Measurements from ENCODE around the gene RAB8A.

DNA sequence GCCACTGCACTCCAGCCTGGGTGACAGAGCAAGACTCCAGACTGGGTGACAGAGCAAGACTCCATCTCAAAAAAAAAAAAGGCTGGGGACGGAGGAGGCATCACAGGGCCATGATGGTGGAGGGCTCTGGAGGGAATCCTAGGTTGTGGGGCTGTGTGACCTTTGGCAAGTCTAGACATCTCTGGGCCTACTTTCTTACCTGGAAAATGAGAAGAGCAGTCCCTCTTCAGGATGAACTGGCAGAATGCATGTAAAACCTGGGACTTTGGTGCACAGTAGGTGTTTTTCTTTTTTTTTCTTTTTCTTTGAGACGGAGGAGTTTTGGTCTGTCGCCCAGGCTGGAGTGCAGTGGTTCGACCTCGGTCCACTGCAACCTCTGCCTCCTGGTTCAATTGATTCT is 48.0 kb downstream of the RAB8A start:
- TF ChIP-seq, protein P1, sequence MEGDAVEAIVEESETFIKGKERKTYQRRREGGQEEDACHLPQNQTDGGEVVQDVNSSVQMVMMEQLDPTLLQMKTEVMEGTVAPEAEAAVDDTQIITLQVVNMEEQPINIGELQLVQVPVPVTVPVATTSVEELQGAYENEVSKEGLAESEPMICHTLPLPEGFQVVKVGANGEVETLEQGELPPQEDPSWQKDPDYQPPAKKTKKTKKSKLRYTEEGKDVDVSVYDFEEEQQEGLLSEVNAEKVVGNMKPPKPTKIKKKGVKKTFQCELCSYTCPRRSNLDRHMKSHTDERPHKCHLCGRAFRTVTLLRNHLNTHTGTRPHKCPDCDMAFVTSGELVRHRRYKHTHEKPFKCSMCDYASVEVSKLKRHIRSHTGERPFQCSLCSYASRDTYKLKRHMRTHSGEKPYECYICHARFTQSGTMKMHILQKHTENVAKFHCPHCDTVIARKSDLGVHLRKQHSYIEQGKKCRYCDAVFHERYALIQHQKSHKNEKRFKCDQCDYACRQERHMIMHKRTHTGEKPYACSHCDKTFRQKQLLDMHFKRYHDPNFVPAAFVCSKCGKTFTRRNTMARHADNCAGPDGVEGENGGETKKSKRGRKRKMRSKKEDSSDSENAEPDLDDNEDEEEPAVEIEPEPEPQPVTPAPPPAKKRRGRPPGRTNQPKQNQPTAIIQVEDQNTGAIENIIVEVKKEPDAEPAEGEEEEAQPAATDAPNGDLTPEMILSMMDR (conservative IDR thresholded peaks at IDR 0.05; ENCODE audit: low read depth in 2 of 2), result no peak
- TF ChIP-seq EZH2 (IDR thresholded peaks at IDR 0.05; ENCODE audit: low read depth, unreplicated experiment), result no peak
- no peak for TF ChIP-seq CREB1 (CRISPR knock-in tag; IDR thresholded peaks at IDR 0.05; ENCODE audit: low read depth)
- TF ChIP-seq, protein P2, sequence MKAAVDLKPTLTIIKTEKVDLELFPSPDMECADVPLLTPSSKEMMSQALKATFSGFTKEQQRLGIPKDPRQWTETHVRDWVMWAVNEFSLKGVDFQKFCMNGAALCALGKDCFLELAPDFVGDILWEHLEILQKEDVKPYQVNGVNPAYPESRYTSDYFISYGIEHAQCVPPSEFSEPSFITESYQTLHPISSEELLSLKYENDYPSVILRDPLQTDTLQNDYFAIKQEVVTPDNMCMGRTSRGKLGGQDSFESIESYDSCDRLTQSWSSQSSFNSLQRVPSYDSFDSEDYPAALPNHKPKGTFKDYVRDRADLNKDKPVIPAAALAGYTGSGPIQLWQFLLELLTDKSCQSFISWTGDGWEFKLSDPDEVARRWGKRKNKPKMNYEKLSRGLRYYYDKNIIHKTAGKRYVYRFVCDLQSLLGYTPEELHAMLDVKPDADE (IDR thresholded peaks at IDR 0.05), result no peak
- TF ChIP-seq EZH2phosphoT487 (IDR thresholded peaks at IDR 0.05; ENCODE audit: unreplicated experiment), result no peak
- TF ChIP-seq POLR2AphosphoS5 (IDR thresholded peaks at IDR 0.05; ENCODE audit: low read depth), result no peak
- TF ChIP-seq, protein P3, sequence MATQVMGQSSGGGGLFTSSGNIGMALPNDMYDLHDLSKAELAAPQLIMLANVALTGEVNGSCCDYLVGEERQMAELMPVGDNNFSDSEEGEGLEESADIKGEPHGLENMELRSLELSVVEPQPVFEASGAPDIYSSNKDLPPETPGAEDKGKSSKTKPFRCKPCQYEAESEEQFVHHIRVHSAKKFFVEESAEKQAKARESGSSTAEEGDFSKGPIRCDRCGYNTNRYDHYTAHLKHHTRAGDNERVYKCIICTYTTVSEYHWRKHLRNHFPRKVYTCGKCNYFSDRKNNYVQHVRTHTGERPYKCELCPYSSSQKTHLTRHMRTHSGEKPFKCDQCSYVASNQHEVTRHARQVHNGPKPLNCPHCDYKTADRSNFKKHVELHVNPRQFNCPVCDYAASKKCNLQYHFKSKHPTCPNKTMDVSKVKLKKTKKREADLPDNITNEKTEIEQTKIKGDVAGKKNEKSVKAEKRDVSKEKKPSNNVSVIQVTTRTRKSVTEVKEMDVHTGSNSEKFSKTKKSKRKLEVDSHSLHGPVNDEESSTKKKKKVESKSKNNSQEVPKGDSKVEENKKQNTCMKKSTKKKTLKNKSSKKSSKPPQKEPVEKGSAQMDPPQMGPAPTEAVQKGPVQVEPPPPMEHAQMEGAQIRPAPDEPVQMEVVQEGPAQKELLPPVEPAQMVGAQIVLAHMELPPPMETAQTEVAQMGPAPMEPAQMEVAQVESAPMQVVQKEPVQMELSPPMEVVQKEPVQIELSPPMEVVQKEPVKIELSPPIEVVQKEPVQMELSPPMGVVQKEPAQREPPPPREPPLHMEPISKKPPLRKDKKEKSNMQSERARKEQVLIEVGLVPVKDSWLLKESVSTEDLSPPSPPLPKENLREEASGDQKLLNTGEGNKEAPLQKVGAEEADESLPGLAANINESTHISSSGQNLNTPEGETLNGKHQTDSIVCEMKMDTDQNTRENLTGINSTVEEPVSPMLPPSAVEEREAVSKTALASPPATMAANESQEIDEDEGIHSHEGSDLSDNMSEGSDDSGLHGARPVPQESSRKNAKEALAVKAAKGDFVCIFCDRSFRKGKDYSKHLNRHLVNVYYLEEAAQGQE (IDR thresholded peaks at IDR 0.05; ENCODE audit: unreplicated experiment), result no peak
- no peak for TF ChIP-seq NANOG (IDR thresholded peaks at IDR 0.05; ENCODE audit: borderline replicate concordance)
- TF ChIP-seq JUNB (IDR thresholded peaks at IDR 0.05; ENCODE audit: unreplicated experiment), result no peak
- no peak for TF ChIP-seq ZNF114 (CRISPR knock-in tag; IDR thresholded peaks at IDR 0.05)

Data from GM23338 (cell line).